Measurements from ENCODE around the gene AZIN2. TPM values are rescaled to one million over a fixed set of nuclear protein-coding genes. Genes with fewer than 3 reads are reported as not detected.
A peak's percentile ranks its signal among the peaks of the same experiment; 100 is the strongest.

Gene AZIN2
- total and polyA plus RNA-seq, 2 donors (not counting 3 experiments of a cell fraction or from before 2014, with no cell fraction given) = 0.91 to 1.4 TPM

DNA sequence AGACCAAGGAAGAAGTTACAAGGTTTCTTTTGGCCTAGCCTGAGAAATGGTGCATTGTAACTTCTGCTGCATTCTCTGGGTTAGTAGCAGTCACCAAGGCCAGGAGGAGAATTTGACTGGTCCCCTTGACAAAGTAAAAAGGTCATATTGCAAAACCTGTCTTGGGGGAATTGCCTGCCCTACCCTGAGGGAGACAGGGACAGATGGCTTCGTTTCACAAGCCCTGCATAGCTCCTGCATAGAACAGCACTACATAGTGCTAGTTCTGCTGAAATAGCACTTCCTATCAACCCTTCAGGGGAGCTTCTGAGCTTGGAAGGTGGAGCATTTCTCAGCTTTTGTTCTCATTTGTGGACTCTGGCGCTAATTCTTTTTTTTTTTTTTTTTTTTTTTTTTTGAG lies 23.9 kb upstream of the AZIN2 start:
- TF ChIP-seq JUN (IDR thresholded peaks at IDR 0.05; ENCODE audit: borderline replicate concordance, insufficient read depth, insufficient read length, low read depth) = no peak
- no peak for TF ChIP-seq MAX (IDR thresholded peaks at IDR 0.05; ENCODE audit: insufficient read depth, insufficient read length)
- no peak for TF ChIP-seq GATA2 (IDR thresholded peaks at IDR 0.05; ENCODE audit: insufficient read depth, insufficient read length, low read depth, low read length)
- TF ChIP-seq FOS (IDR thresholded peaks at IDR 0.05; ENCODE audit: borderline replicate concordance, insufficient read depth, low read length) = no peak
- TF ChIP-seq MYC (IDR thresholded peaks at IDR 0.05; ENCODE audit: low read depth, low read length) = no peak
- Histone ChIP-seq H3K9ac (replicated peaks; ENCODE audit: extremely low read depth, insufficient read depth, low read length) (no peak overlapping the region), H2AFZ (ENCODE audit: low read depth, low read length) (no peak overlapping the region), H3K9me3 (replicated peaks; ENCODE audit: control insufficient read depth, insufficient read depth, low read length) (no peaks in the 10 kb centered on the region), H3K79me2 (ENCODE audit: control insufficient read depth, insufficient read depth, low read length) (no peaks in the 10 kb centered on the region), H3K36me3 (ENCODE audit: control insufficient read depth in 2 of 2, extremely low read depth in 1 of 2, insufficient read depth in 2 of 2, low read length in 2 of 2) (no peaks in the 10 kb centered on the region), H3K4me1 (ENCODE audit: control insufficient read depth, extremely low read depth, insufficient read depth, low read length) (peaks cover 2% of the 10 kb centered on the region), H4K20me1 (replicated peaks; ENCODE audit: control insufficient read depth, extremely low read depth, insufficient read depth, low read length) (no peaks in the 10 kb centered on the region), H3K4me3 (replicated peaks in 1 of 3; ENCODE audit: insufficient read depth in 1 of 3, low read depth in 1 of 3, low read length in 3 of 3) (no peak overlapping the region), H3K9me1 (replicated peaks; ENCODE audit: control insufficient read depth, extremely low read depth, insufficient read depth, low read length) (no peaks in the 10 kb centered on the region), H3K4me2 (ENCODE audit: insufficient read depth, low read length) (no peak overlapping the region), H3K27me3 (ENCODE audit: control insufficient read depth in 2 of 2, insufficient read depth in 2 of 2, low read length in 2 of 2) (no peaks in the 10 kb centered on the region), H3K27ac (ENCODE audit: insufficient read depth, low read depth, low read length) (no peak overlapping the region)
- ChIA-PET CTCF (interaction anchor here (0.9 to 4.6 kb wide), 10 partner anchors 10 to 181 kb away, joined by 3 to 72 read pairs (median 5); no protein-coding TSS in a partner anchor), POLR2A (interaction anchor here (0.6 to 0.8 kb wide), 3 partner anchors 65 to 166 kb away, joined by 3 to 5 read pairs (median 4); no protein-coding TSS in a partner anchor)
- no peak for FAIRE-seq
- no TSS peak for BruUV-seq (replicated peaks)
- dilution Hi-C loops (cut with MboI; ENCODE audit: extremely low pct_ligation_motif_present, low sequenced_read_pairs) (no loop called here), intact Hi-C loops (cut with micrococcal nuclease) (no loop called here)
- no peak for DNase-seq (ENCODE audit: low read depth, low spot score)

DNA sequence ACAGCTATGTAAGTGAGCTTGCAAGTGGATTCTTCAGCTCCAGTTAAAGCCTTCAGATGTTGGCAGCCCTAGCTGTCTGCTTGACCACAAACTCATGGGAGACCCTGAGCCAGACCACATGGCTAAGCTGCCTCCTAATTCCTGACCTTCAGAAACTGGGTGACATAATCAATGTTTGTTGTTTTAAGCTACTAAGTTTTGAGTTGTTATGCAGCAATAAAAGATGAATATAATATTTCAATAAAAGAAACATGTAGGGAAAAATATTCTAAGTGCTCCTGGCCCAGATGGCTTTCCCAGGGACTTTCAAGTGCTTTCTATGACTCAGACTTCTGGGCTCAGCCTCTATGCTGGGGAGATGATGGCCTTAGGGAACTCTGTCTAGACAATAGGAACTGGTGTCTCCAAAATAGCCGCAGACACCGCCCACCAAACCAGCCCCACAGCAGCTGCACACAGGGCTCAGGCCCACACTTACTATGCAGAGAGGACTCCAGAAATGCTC lies 20.3 kb upstream of the AZIN2 start:
- no peaks in the 10 kb centered on the region for H3K79me2 ChIP-seq (ENCODE audit: control insufficient read depth, insufficient read depth, low read length)
- H4K20me1 ChIP-seq (replicated peaks; ENCODE audit: control insufficient read depth, extremely low read depth, insufficient read depth, low read length) = no peaks in the 10 kb centered on the region
- H3K27me3 ChIP-seq (ENCODE audit: control insufficient read depth in 2 of 2, insufficient read depth in 2 of 2, low read length in 2 of 2) = no peaks in the 10 kb centered on the region
- TF ChIP-seq POLR2A (IDR thresholded peaks at IDR 0.05; ENCODE audit: low read depth, low read length) (no peak), FOS (IDR thresholded peaks at IDR 0.05; ENCODE audit: borderline replicate concordance, insufficient read depth, low read length) (no peak), EZH2 (IDR thresholded peaks at IDR 0.05; ENCODE audit: borderline replicate concordance, low read depth, low read length, severe bottlenecking) (no peak), JUN (IDR thresholded peaks at IDR 0.05; ENCODE audit: borderline replicate concordance, insufficient read depth, insufficient read length, low read depth) (no peak), POLR2AphosphoS5 (IDR thresholded peaks at IDR 0.05; ENCODE audit: insufficient read depth, low read depth, low read length) (no peak), MYC (IDR thresholded peaks at IDR 0.05; ENCODE audit: low read depth, low read length) (no peak), MAX (IDR thresholded peaks at IDR 0.05; ENCODE audit: insufficient read depth, insufficient read length) (no peak), GATA2 (IDR thresholded peaks at IDR 0.05; ENCODE audit: insufficient read depth, insufficient read length, low read depth, low read length) (no peak)
- TF ChIP-seq, protein P1, sequence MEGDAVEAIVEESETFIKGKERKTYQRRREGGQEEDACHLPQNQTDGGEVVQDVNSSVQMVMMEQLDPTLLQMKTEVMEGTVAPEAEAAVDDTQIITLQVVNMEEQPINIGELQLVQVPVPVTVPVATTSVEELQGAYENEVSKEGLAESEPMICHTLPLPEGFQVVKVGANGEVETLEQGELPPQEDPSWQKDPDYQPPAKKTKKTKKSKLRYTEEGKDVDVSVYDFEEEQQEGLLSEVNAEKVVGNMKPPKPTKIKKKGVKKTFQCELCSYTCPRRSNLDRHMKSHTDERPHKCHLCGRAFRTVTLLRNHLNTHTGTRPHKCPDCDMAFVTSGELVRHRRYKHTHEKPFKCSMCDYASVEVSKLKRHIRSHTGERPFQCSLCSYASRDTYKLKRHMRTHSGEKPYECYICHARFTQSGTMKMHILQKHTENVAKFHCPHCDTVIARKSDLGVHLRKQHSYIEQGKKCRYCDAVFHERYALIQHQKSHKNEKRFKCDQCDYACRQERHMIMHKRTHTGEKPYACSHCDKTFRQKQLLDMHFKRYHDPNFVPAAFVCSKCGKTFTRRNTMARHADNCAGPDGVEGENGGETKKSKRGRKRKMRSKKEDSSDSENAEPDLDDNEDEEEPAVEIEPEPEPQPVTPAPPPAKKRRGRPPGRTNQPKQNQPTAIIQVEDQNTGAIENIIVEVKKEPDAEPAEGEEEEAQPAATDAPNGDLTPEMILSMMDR (IDR thresholded peaks at IDR 0.05; ENCODE audit: extremely low read depth in 1 of 2, insufficient read depth in 1 of 2, low read depth in 1 of 2, low read length in 2 of 2) = no peak
- FAIRE-seq = no peak
- ChIA-PET POLR2A (no interaction called here), CTCF (interaction anchor here (1.5 to 1.7 kb wide), 2 partner anchors 127 kb away, joined by 3 to 6 read pairs; no protein-coding TSS in a partner anchor)
- H3K9me1 ChIP-seq (replicated peaks; ENCODE audit: control insufficient read depth, extremely low read depth, insufficient read depth, low read length) = no peaks in the 10 kb centered on the region
- H3K27ac ChIP-seq (ENCODE audit: insufficient read depth, low read depth, low read length) = no peak overlapping the region
- peak; percentile 28 for DNase-seq (ENCODE audit: low read depth, low spot score)
- no peak overlapping the region for H2AFZ ChIP-seq (ENCODE audit: low read depth, low read length)
- dilution Hi-C loops (cut with MboI; ENCODE audit: extremely low pct_ligation_motif_present, low sequenced_read_pairs) (no loop called here), intact Hi-C loops (cut with micrococcal nuclease) (no loop called here)
- BruUV-seq (replicated peaks) = no TSS peak
- H3K36me3 ChIP-seq (ENCODE audit: control insufficient read depth in 2 of 2, extremely low read depth in 1 of 2, insufficient read depth in 2 of 2, low read length in 2 of 2) = no peaks in the 10 kb centered on the region
- H3K4me1 ChIP-seq (ENCODE audit: control insufficient read depth, extremely low read depth, insufficient read depth, low read length) = no peaks in the 10 kb centered on the region
- H3K4me3 ChIP-seq (replicated peaks in 1 of 3; ENCODE audit: insufficient read depth in 1 of 3, low read depth in 1 of 3, low read length in 3 of 3) = no peak overlapping the region
- no peak overlapping the region for H3K9ac ChIP-seq (replicated peaks; ENCODE audit: extremely low read depth, insufficient read depth, low read length)
- H3K9me3 ChIP-seq (replicated peaks; ENCODE audit: control insufficient read depth, insufficient read depth, low read length) = peaks cover 5% of the 10 kb centered on the region
- no peak overlapping the region for H3K4me2 ChIP-seq (ENCODE audit: insufficient read depth, low read length)
